GM18517 (cell line): ENCODE data around the gene PRSS53.

Experiments
- ATAC-seq: cut with Tn5 transposase; IDR thresholded peaks from one replicate; pipeline ENCODE4 v1.9.1; 2021; ENCODE audit warnings: mild to moderate bottlenecking, moderate library complexity; ENCODE audit not compliant: unreplicated experiment

PRSS53 gene

DNA sequence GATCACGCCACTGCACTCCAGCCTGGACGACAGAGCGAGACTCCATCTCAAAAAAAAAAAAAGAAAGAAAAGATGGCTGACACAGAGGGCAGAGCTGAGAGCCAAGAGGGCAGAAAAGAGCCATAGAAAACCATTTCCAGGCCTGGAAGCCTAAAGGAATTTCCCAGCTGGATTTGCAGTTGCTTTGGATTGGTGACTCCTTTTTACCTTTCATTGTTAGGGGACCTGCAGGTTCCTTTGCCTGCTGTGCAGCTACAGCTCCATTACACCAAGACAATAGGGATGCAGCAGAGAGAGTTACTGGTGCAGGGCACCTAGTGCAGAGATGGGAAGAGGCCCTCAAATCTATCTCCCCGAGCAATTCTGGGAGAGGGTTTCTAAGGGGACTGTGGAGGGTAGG lies 33.1 kb downstream of the PRSS53 start:
- ATAC-seq = no peak

DNA sequence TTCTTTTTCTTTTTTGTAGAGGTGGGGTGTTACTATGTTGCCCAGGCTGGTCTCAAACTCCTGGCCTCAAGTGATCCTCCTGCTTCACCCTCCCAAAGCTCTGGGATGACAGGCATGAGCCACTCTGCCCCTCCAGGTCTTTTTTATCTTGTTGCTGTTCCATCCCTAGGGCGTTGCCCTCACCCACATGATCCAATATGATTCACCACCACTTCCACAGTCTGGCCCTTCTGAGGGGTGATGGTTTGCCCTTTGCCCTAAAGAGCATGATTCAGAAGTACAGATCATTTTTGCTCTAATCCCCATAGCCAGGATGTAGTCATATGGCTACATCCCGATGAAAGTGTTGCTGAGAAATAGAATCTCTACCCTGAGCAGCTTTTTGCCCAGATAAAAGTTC lies 36.6 kb downstream of the PRSS53 start:
- ATAC-seq = no peak

DNA sequence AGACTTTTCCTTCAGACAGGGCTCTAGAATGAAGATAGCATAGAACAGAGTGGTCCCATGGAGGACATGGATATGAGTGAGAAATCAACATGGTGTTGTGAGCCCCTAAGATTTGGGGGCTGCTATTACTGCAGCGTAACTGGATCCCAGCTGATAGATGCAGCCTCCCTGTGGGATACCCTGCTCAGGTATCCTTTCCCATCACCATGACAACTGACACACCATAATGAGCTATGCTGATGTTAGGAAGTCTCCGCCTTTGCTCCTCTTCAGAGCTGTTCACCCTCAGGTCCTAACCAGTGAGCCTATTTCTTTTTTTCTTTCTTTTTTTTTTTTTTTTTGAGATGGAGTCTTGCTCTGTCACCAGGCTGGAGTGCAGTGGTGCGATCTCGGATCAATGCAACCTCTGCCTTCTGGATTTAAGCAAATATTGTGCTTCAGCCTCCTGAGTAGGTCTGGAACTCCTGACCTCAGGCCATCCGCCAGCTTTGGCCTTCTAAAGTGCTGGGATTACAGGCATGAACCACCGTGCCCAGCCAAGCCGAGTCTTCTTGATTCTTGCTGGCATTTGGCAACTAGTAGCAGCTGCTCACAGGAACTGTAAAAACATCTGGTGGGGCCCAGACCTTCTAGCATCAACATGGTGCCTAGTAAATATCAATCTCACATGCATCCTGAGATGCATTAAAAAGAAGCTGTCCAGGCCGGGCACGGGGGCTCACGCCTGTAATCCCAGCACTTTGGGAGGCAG lies 38.3 kb downstream of the PRSS53 start:
- ATAC-seq = no peak

DNA sequence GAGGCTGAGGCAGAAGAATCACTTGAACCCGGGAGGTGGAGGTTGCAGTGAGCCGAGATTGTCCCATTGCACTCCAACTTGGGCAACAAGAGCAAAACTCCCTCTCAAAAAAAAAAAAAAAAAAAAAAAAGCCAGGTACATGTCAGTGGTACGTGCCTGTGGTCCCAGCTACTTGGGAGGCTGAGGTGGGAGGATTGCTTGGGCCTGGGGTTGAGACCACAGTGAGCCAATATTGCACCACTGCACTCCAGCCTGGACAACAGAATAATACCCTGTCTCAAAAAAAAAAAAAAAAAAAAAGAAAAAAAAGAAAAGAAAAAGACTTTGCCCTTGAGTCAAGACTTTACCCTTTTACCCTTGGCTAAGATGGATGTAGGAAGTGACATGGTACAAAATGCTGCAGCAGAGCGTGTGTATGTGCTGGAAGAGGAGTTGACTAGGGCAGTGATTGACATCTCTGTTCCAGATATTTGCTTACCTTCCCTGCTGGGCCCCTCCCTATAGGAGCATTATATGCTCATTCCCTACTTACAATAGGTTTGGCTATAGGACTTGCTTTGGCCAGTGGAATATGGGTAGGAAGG lies 44.8 kb downstream of the PRSS53 start:
- no peak for ATAC-seq

DNA sequence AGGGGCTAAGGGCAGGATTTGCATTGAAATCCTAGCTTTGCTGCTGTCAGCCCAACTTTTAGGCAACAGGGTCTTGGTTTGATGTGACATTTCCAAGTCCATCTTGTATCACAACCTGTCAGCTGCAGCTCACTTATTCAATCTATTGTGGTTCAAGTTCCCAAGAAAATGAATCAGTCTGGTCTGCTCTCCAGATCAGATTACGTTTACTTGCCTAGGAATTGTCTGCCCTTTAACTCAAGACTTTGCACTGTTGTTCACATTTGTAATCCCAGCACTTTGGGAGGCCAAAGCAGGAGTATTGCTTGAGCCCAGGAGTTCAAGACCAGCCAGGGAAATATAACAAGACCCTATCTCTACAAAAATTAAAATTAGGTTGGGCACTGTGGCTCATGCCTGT lies 45.4 kb downstream of the PRSS53 start:
- ATAC-seq = no peak

DNA sequence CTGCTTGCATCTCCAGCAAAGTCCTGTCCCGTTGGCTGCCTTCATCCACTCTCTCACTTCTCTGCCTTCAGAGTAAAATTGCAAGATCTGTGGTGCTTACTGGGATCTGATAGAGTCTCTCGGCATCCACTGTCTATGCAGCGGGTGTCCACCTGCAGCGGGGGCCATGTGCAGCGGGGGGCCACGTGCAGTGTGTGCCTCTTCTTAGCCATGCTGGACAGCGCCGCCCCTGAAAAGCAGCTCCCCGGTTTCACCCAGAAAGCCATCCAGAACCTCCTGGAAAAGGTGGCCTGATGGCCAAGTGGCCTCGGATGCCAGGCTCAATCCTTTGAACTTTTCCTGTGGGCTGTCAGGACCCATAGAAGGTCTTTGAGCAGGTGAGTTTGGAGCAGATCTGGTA lies 45.9 kb downstream of the PRSS53 start:
- no peak for ATAC-seq

DNA sequence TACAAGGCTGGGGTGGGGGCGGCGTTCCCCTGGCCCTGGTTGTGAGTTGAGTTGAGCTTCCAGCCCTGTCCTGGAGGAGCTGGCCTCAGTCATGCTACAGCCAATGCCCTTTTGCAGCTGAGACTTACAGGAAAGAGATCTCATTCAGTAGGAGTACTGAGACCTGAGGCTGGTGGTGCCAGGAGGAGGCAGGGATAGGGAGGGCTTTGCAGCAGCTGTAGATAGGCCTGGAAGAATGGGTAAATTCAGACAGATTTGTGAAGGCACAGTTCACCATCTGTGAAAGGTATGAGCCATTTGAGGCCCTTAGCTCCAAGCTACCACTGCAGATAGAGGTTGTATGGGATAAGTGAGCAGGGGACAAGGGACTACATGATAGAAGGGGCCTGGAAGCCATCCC lies 49.8 kb downstream of the PRSS53 start:
- ATAC-seq = no peak

DNA sequence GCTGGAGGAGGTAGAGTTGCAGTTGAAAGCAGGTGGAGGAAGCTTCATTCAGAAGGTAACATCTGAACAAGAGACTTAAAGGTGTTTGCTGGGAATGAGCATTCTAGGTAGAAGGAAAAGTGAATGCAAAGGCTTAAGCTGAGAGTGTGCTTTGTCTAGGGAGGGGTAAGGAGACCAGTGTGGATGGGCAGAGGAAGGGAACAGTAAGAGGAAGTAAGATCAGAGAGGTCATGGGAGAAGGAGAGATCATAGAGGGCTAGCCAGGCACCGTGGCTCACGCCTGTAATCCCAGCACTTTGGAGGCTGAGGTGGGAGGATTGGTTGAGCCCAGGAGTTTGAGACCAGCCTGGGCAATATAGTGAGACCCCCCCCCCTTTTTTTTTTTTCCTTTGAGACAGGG lies 52.1 kb downstream of the PRSS53 start:
- ATAC-seq = no peak

DNA sequence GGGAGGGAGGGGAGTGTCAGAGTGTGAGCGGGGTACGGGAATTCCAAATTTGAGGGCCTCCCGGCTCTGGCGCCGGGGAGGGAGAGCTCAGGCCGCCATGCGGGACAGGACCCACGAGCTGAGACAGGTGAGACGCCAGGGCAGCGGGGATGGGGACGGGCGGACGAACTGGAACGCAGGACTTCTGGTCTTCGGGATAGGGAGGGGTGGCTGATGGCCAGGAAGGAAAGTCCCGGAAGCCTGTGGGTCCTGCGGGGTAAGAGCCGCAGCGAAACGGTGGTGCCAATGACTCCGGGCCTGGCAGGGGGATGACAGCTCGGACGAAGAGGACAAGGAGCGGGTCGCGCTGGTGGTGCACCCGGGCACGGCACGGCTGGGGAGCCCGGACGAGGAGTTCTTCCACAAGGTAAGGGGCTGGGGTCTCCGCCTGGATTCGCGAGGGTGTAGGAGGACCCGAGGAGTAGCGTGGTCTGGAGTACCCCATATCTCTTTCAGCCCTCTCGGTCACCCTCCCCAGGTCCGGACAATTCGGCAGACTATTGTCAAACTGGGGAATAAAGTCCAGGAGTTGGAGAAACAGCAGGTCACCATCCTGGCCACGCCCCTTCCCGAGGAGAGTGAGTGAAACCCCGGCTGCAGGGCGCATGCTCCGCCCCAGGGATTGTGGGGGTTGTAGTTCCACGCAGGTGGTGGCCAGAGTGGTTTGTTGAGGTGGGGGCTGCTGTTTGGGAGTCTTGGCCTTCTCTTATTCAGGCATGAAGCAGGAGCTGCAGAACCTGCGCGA lies 54.8 kb downstream of the PRSS53 start:
- no peak for ATAC-seq
